Lower lobe of right lung (tissue), 2 donors: ENCODE measurements around the gene COL19A1. TPM values are rescaled to one million over a fixed set of nuclear protein-coding genes. Genes with fewer than 3 reads are reported as not detected.
A peak's percentile ranks its signal among the peaks of the same experiment; 100 is the strongest.

Experiments used
- ATAC-seq, 2 donors: fragments of 200-7000 bp; cut with Tn5 transposase; one replicate each; pipeline ENCODE4 v1.9.1; 2020 to 2022; ENCODE audit warnings: mild to moderate bottlenecking in 2 of 2, moderate library complexity in 2 of 2
- DNase-seq: peaks from one replicate; pipeline ENCODE4 v3.0.0-alpha.2; 2020
- H3K27ac ChIP-seq: fragments of 200-600 bp; one replicate; pipeline ENCODE4 v1.8.0; 2022
- H3K27me3 ChIP-seq: fragments of 200-600 bp; one replicate; pipeline ENCODE4 v1.8.0; 2022; ENCODE audit warnings: low read depth
- H3K36me3 ChIP-seq: fragments of 200-600 bp; one replicate; pipeline ENCODE4 v1.8.0; 2022; ENCODE audit warnings: mild to moderate bottlenecking
- H3K4me1 ChIP-seq: fragments of 200-600 bp; one replicate; pipeline ENCODE4 v1.8.0; 2022
- H3K4me3 ChIP-seq: fragments of 200-600 bp; one replicate; pipeline ENCODE4 v1.8.0; 2022; ENCODE audit warnings: mild to moderate bottlenecking
- H3K9me3 ChIP-seq: fragments of 200-600 bp; one replicate; pipeline ENCODE4 v1.8.0; 2022
- CTCF ChIP-seq: fragments of 200-600 bp; IDR thresholded peaks from one replicate; pipeline ENCODE4 v1.8.0; 2022; ENCODE audit warnings: antibody characterized with exemption, mild to moderate bottlenecking
- intact Hi-C: fragments of 100-400 bp; cut with DNase I; formaldehyde crosslinking; loops from one replicate; pipeline ENCODE4 v1.11.0; 2022
- total RNA-seq: library from RNA; stranded (reverse); fragmentation: NEBNext Ultra II Directional; extraction: Animal tissue kit (Norgen Biotek cat#: 25700); gene quantifications from one replicate; pipeline ENCODE4 v1.2.1, GENCODE V29; 2021
- donor health status: DM: no; HTN: yes; CAD: no; lungs with severe emphysema.

The COL19A1 gene
- total RNA-seq, 1 donor from 2014 or later: not detected

GRCh38 chr6:69866770-69867638, 648 bp downstream of the COL19A1 start:
- H3K4me1 ChIP-seq: peaks cover 11% of the 10 kb centered on the region
- intact Hi-C loops: no loop called here
- H3K27ac ChIP-seq: no peak overlapping the region
- TF ChIP-seq CTCF: no peak
- no peaks in the 10 kb centered on the region for H3K9me3 ChIP-seq
- peak; percentile 72 for DNase-seq
- peaks cover 21% of the 10 kb centered on the region for H3K27me3 ChIP-seq
- H3K36me3 ChIP-seq: no peaks in the 10 kb centered on the region
- H3K4me3 ChIP-seq: peak overlapping the region; percentile 60
- ATAC-seq: peak; percentile 89 to 94

DNA sequence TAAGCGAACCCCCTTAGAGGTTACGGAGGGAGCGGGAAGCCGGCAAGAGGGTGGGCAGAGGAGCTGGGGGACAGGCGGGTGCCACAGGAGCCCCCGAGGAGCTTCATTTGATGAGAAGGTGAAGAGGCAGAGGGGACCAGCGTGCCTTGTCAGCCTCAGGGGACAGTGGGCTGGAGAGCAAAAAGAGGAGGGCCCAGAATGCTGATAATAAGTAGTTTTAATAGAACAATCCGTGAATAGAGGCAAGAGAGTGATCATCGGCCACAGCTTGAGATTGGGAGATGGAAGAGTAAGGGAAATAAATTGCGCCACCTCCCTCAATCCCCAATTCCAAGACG, 1.3 kb downstream of the COL19A1 start:
- Histone ChIP-seq H3K27ac (no peak overlapping the region), H3K36me3 (no peaks in the 10 kb centered on the region), H3K4me1 (peaks cover 11% of the 10 kb centered on the region), H3K4me3 (peak overlapping the region; percentile 60), H3K27me3 (peaks cover 21% of the 10 kb centered on the region), H3K9me3 (no peaks in the 10 kb centered on the region)
- DNase-seq (no peak), ATAC-seq (no peak)
- no peak for TF ChIP-seq CTCF
- intact Hi-C loops: no loop called here

DNA sequence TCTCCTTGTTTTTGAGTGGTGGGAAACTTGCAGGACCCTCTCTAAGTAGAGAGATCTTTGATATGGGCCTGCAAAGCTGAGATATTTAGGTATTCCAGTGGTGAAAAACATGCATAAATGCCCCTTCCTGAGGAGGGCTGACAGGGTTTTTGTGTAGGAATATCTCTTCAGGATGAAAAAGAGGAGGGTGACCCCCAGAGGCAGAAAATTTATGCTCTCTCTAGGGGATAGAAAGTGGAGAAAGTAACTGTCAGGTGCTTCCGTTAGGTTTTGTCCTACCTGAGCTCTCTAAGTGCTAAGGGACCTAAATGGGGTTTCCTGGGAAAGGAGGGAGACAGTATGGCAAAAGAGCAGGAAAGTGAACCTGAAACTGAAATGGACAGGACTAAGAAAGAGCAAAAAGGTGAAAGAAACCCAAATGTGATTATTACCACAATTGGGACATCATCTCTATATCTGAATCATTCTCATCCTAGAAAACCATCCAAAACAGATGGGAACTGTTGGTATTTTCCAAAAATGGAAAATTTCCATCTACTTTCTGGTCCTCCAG, 2.0 kb downstream of the COL19A1 start:
- peaks cover 21% of the 10 kb centered on the region for H3K27me3 ChIP-seq
- ATAC-seq (no peak), DNase-seq (no peak)
- no peaks in the 10 kb centered on the region for H3K36me3 ChIP-seq
- H3K4me3 ChIP-seq: no peak overlapping the region
- no peaks in the 10 kb centered on the region for H3K9me3 ChIP-seq
- no peak overlapping the region for H3K27ac ChIP-seq
- peaks cover 11% of the 10 kb centered on the region for H3K4me1 ChIP-seq
- TF ChIP-seq CTCF: no peak
- intact Hi-C loops: no loop called here

DNA sequence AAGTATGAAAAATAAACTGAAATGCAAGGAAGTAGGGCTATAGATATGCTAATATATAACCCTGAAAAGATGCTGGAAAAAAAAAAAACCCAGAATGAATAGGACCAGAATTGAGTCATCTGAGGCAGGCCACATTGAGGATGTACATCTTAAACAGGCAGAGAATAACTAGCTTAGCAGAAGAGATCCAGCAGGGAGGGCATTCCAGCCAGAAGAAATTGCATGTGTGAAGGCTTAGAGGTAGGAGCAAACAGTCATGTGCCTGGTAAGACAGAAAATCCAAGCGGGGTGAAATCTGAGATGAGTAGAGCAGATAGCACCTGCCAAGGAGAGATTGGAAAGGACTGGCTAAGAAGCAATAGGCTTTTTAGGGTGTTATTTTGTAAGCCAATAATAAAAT, 2.6 kb downstream of the COL19A1 start:
- Histone ChIP-seq H3K4me3 (no peak overlapping the region), H3K4me1 (peaks cover 11% of the 10 kb centered on the region), H3K36me3 (no peaks in the 10 kb centered on the region), H3K9me3 (no peaks in the 10 kb centered on the region), H3K27ac (no peak overlapping the region), H3K27me3 (peaks cover 21% of the 10 kb centered on the region)
- ATAC-seq: no peak
- no peak for TF ChIP-seq CTCF
- DNase-seq: no peak
- intact Hi-C loops: no loop called here

- TF ChIP-seq CTCF: no peak
- Histone ChIP-seq H3K9me3 (no peaks in the 10 kb centered on the region), H3K4me1 (peaks cover 10% of the 10 kb centered on the region), H3K27me3 (peaks cover 14% of the 10 kb centered on the region), H3K36me3 (no peaks in the 10 kb centered on the region), H3K27ac (no peak overlapping the region), H3K4me3 (no peak overlapping the region)
- no peak for ATAC-seq
- intact Hi-C loops: no loop called here
- DNase-seq: no peak
Observed at GRCh38 chr6:69871107-69871506, 4.8 kb downstream of the COL19A1 start.
